HEK293T (cell line): ENCODE data around the gene PRKCB.

Source experiments
- BHLHE40 ChIP-seq: fragments of 450-650 bp; IDR thresholded peaks from 2 replicates; pipeline ENCODE4 v1.6.1; 2016; ENCODE audit warnings: mild to moderate bottlenecking, moderate library complexity, borderline replicate concordance
- CTBP1 ChIP-seq: fragments of 450-650 bp; IDR thresholded peaks from 2 replicates; pipeline ENCODE4 v1.6.1; 2016; ENCODE audit warnings: borderline replicate concordance
- ELF4 ChIP-seq: fragments of 450-650 bp; IDR thresholded peaks from 2 replicates; pipeline ENCODE4 v1.6.1; 2017; ENCODE audit warnings: antibody characterized with exemption
- FOXM1 ChIP-seq: fragments of 450-650 bp; IDR thresholded peaks from 2 replicates; pipeline ENCODE4 v1.6.1; 2017; ENCODE audit warnings: mild to moderate bottlenecking, borderline replicate concordance
- HDGF ChIP-seq: fragments of 450-650 bp; IDR thresholded peaks from 2 replicates; pipeline ENCODE4 v1.6.1; 2017; ENCODE audit warnings: antibody characterized with exemption, borderline replicate concordance
- L3MBTL2 ChIP-seq: fragments of 450-650 bp; conservative IDR thresholded peaks from 2 replicates; pipeline ENCODE4 v1.6.1; 2016; ENCODE audit warnings: mild to moderate bottlenecking
- LEF1 ChIP-seq: fragments of 450-650 bp; IDR thresholded peaks from 2 replicates; pipeline ENCODE4 v1.6.1; 2017; ENCODE audit warnings: mild to moderate bottlenecking, borderline replicate concordance
- NFRKB ChIP-seq: fragments of 450-650 bp; IDR thresholded peaks from 2 replicates; pipeline ENCODE4 v1.6.1; 2016; ENCODE audit warnings: mild to moderate bottlenecking, moderate library complexity
- SP1 ChIP-seq: fragments of 450-650 bp; IDR thresholded peaks from 2 replicates; pipeline ENCODE4 v1.6.1; 2017
- SUZ12 ChIP-seq: fragments of 450-650 bp; IDR thresholded peaks from 2 replicates; pipeline ENCODE4 v1.6.1; 2016; ENCODE audit warnings: mild to moderate bottlenecking

GRCh38 chr16:24011237-24011636 lies 175.5 kb downstream of the PRKCB start:
- TF ChIP-seq BHLHE40 (no peak), FOXM1 (no peak), ELF4 (no peak), SUZ12 (no peak), NFRKB (no peak), HDGF (no peak), LEF1 (no peak), CTBP1 (no peak), L3MBTL2 (no peak), SP1 (no peak)
